Activated effector memory CD4-positive, alpha-beta T cell treated with Interleukin-2 at 50 U/mL for 16 hours (primary cell): ENCODE data around the gene CACNA1C.

Experiments used
- DNase-seq: peaks from one replicate; pipeline ENCODE4 v3.0.0-alpha.2; 2020

Gene CACNA1C

DNA sequence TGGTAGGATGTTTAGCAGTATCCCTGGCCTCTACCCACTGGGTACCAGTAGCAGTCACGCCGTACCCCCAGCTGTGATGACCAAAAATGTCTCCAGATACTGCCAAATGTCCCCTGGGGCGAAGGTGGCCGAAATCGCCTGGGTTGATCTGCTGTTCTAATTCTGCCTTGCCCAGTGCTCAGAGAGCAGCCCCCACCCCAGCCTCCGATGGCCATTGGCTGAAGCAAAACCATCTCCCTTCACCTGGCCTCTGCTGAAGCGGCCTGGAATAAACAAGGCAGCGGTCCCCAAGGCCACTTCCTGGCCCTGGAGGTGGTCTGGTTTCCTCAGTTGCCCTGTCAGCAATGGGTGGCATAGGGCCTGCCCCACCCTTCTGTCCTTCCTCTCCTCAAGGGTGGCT lies 298.4 kb downstream of the CACNA1C start:
- no peak for DNase-seq

- no peak for DNase-seq
Observed at GRCh38 chr12:2352203-2352602, 299.4 kb downstream of the CACNA1C start.

- DNase-seq, result no peak
Observed at GRCh38 chr12:2353281-2353680, 300.5 kb downstream of the CACNA1C start.

DNA sequence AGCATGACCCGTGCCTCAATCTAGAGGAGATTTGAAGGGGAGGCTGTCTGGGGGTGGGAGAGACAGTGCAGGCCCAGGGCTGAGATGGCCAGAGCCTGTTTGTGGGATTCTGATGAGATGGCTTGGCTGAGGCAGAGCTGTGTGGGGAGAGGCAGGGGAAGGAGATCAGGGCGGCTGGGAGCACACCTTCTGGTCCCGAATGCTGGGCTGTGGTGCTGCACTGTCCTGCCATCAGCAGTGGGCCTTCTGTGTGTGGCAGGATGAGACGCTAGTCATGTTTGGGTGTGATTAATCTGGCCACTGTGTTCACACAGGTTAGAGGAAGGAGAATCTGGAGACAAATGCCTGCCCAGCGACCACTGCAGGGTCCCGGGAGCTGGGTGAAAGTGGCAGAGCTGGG lies 300.9 kb downstream of the CACNA1C start:
- DNase-seq, result no peak

DNA sequence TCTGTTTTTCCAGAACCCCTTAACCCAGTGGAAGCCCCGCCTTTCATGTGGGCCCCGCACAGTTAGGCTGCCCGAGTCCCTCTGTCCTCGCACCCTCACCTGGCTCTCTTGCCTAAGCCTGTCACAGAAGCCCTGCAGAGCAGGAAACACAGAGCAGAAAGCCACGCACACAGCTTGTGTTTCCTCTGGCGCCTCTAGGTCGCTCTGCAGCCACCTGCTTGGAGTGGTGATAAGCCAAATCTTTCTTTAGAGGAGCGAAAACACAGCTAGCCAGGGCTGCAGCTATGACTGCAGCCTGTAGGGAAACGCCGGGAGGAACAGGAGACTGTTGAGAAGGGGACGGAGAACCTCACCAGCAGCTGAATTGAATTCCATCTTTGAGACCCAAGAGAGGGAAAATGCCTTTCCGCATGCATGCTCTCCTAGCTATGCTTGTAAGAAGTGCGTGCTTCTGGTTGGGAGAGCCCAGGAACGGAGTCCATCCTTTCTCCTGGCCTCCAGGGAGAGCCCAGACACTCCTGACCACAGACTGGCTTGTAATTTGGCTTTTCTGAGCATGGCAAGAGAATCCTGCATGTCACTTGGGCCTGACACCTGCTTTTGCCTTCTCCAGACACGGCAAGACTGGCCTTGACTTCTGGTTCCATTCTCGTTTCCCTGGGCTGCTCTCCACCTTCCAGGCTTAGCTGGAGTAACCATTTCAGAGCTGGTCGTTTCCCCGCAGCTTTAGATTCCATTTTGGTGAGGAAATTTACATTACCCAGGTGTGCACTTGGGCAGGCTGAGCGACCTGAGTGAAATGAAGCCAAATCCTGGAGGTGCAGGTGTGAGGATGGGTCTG lies 301.6 kb downstream of the CACNA1C start:
- no peak for DNase-seq

DNA sequence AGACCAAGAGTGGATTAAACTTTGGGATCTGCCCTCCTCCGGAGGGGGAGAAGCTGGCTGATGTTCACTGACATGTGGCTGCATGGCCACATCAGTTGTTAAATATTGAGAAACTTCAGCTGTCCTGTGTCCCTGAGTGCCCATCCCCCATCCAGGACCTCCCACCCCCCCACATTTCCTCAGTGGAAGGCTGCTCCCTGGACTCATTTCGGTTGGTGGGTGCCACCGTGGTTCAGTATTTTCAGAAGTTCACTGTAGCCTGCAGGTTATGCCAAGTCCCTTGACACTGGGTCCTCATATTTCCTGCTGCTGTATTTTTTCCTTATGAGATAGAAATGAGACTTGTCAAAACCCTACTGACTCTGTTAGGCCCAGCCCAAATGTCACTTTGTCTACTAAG lies 302.4 kb downstream of the CACNA1C start:
- DNase-seq, result no peak

DNA sequence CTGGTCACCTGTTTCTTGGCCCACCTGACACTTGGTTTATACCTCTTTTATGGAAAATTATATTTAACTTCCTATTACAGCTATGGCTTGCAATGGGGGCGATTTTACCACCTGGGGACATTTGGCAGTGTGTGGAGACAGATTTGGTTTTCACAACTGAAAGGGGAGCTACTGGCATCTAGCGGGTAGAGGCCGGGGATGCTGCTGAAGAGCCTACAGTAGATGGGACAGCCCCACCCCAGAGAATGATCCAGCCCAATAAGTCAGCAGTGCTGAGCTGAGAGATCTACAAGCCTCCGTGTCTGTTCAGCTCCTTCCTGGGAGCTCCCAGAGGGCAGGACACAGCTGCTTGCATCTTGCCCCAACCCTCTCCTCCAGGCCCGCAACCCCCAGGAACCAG lies 302.8 kb downstream of the CACNA1C start:
- DNase-seq, result no peak

DNA sequence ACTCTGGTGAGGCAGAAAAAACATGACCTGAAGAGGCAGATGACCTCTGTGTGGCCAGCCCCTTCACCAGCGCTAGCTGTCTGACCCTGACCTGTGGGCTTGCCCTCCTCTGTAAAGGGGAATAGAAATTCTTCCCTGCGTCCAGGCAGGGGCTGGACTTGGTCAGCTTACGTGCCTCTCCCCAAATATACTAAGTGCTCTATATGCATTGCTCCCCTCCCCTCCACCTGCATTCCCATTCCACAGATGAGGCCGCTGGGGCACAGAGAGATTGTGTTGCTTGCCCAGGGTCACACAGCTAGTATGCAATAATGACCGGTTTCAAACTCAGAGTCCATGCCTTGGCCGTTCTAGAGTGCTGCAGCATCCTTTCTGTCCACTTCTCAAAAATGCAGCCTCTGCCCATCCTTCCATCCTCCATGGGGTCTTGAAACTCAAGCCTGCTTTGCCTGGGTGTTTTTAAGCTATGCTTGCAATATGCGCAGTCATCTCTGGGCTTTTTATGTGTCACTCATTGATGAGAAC lies 303.9 kb downstream of the CACNA1C start:
- DNase-seq, result no peak

DNA sequence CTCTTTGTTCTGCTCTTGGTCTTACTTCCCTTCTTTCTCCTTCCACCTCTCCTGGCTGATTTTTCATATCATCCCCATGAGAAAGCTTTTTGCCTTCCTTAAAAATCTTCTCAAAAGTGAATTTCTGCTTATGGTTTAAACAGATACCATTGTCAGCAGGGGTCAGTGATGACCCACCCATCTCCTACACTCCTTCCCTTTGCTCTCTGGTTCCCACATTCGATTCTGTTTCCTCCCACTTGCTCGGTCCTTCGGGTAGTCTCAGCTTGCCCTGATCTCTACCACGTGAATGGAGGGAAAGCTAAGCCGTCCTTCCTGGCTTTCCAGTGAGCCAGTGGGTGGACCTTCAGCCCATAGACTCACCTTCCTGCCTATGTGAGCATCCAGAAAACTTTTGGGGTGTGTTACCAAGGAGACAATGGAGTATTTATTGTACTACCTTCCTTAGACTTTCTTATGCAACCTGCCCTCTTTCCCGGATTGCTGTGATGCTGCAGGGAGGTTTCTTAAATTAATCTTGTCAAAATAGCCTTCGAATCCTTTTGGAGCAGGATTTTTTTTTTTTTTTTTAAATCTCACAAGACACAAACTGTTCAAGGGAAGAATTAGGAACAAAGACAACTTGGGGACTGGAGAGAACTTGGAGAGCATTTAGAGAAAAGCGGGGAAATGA lies 306.3 kb downstream of the CACNA1C start:
- no peak for DNase-seq

DNA sequence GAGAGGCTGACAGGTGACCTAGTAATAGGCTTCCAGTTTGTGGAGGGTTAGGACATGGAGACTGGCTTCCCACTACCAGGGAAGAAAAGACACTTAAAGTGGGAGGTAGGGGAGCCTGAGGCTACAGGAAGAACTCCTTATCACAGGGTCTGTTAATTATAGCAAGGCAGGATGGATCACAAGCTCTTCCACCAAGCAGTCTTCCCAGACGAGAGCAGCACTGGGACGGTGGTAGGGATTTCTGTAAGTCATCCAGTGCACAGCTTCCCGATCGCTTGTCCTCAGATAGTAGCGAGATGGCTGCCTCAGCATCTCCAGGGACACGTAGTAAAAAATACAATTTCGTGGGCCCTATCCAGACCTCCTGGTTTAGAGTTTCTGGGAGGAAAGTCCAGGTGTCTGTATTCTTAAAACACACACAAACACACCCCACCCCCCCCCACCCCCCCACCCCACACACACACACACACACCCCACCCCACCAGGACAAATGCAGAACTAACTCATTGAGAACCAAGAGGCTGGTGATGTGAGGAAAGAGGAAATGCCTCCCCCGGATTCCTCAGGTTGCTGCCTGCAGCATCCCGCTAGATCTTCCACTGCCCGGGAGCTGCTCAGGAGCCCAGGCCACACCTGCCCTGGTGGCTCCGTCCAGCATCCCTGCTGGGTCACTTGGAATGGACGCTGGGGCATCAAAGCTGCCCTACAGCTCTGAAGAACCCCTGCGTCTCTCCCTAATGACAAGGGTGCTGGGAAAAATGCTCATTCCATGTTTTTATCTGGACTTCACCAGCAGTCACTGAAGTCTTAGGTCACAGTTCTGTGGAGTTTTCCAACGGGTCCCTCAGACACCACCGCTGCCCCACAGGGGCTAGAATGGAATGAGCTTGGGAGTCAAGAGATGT lies 307.2 kb downstream of the CACNA1C start:
- no peak for DNase-seq

GRCh38 chr12:2360630-2361170 lies 307.9 kb downstream of the CACNA1C start:
- DNase-seq, result no peak

GRCh38 chr12:2363836-2364609 lies 311.2 kb downstream of the CACNA1C start:
- no peak for DNase-seq

DNA sequence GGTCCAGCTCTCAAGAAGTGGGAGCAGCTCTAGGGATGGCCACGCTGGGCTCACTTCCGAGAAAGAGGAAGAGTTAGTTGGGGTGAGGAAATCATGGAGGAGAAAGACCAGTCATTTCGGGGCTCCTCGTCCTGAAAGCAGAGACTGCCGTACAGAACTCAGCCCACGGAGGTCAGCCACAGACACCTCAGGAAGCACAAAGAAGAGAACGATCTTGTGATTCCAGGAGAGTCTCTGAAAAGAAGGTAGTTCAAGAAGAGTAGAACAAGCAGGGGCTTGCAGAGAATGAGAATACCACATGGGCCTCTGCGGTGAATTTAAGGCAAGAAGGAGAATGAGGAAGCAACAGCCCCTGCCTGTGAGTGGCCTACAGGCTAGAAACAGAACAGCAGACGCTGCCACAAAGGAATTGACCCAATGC lies 311.9 kb downstream of the CACNA1C start:
- DNase-seq, result no peak

GRCh38 chr12:2366711-2367110 lies 313.9 kb downstream of the CACNA1C start:
- no peak for DNase-seq

DNA sequence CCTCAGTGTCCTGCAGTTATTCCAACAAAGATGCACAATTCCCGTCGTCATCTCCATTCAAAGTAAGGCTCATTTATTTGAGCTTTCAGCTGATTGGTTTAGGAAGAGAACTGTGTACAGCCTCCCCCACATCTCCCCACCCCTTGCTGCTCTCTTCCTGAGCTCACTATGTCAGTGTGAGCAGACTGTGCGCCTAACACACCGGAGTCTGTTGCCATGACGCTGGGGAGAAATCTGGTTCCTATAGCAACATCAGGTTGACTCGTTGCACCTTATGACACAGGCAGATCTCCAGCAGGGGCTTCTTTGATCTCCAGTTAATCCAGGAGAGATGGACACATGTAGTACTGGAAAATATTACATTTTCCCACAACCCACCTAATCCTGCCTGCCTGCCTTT lies 319.4 kb downstream of the CACNA1C start:
- DNase-seq, result no peak

DNA sequence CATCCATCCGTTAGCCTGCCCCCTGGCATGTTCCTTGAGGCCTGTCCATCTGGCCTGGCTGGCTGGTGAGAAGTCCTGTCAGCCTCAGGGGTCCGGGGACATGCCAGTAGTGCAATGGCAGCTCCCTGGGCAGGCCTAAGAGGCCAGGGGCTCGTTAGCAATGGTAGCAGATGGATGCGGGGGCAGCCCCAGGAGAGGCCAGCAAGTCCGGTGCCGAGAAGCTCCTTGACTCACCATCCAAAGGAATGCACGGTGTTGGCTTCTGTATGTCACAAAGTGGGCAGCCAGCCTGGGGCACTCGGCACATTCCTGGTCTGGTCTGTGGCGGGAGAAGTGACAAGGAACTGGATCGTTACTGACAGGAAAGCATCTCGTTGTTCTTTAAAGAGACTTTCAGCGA lies 319.9 kb downstream of the CACNA1C start:
- DNase-seq, result no peak

DNA sequence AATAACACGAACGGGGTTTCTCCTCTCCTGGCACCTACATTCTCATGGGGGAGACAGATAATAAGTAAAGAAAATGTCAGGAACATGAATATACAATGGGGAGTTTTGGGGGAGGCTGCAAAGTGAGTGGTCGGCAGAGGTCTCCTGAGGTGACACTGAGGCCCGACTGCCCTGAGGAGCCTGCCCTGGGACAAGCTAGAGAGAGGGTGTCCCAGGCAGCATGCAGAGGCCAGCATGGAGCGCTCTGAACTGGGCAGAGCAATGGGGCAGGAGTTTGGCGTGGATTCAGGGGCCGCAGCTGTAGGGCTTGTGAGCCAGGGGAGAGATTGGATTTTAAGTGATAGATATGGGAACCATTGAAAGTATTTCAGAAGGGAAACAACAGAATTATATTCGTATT lies 320.5 kb downstream of the CACNA1C start:
- no peak for DNase-seq

DNA sequence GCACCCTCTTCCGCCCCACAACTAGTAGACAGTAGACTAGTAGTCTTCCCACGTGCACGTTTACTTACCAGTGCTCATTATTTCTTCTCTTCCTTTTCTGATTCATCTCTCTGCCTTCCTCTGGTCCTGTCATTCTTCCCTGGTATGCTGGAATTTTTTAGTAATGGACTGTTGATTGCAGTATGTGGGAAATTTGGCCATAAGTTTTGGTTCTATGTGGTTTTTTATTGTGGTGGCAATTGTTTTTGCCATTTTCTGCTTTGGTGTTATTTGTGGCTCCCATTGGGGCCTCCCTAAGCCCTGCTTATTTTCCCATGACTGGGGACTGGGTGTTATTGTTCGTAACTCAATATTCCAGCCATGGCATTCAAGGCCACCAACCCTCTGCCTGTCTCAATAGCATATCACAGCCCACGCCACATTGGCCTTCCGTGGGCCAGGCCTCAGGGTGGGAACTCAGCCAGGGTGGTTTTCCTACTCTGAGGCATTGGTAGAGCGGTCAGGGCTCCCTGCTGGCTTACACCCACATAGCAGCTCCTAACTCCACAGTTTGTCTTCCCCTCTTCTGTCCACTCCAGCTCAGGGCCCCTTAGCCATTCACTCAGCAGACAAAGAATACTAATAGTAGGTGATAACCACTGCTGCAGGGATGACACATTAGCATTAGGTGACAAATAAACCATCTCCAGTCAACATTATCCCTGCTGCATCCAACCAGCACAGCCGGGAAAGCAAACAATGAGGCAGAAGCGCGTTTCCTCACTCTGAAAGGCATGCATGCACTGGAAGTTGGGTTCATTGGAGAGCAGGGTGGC lies 321.5 kb downstream of the CACNA1C start:
- DNase-seq, result no peak

DNA sequence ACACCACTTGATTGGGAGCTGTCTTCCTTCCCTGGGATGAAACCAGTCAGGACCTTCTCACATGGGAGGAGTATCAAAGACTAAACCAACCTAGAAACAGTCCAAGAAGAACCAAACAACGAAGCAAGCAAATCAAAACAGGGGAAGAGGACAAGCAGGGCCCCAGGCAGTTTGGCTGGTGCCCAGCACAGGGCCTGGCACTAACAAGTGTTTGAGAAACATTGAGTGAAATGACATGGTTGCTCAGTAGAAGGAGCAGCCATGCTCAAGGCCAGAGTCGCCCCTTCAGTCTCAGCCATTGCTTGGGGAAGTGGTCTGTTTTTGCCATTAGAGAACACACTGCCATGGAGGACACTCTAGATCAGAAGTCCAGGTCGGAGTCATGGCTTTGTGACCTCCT lies 323.1 kb downstream of the CACNA1C start:
- no peak for DNase-seq

GRCh38 chr12:2376908-2377657 lies 324.3 kb downstream of the CACNA1C start:
- no peak for DNase-seq
